ENCODE measurements around the gene LIN54.
A peak's percentile ranks its signal among the peaks of the same experiment; 100 is the strongest.

GRCh38 chr4:82889287-82889686, 121.3 kb downstream of the LIN54 start:
- TF ChIP-seq ZNF720 (CRISPR knock-in tag; IDR thresholded peaks at IDR 0.05) (no peak), FOXP4 (CRISPR knock-in tag; IDR thresholded peaks at IDR 0.05) (no peak), CBFB (CRISPR knock-in tag; IDR thresholded peaks at IDR 0.05) (no peak), MAX (IDR thresholded peaks at IDR 0.05) (peak; percentile 79; the same call in 1 of the 2 replicates)
